Measurements from ENCODE around the gene BABAM1.

The BABAM1 gene

DNA sequence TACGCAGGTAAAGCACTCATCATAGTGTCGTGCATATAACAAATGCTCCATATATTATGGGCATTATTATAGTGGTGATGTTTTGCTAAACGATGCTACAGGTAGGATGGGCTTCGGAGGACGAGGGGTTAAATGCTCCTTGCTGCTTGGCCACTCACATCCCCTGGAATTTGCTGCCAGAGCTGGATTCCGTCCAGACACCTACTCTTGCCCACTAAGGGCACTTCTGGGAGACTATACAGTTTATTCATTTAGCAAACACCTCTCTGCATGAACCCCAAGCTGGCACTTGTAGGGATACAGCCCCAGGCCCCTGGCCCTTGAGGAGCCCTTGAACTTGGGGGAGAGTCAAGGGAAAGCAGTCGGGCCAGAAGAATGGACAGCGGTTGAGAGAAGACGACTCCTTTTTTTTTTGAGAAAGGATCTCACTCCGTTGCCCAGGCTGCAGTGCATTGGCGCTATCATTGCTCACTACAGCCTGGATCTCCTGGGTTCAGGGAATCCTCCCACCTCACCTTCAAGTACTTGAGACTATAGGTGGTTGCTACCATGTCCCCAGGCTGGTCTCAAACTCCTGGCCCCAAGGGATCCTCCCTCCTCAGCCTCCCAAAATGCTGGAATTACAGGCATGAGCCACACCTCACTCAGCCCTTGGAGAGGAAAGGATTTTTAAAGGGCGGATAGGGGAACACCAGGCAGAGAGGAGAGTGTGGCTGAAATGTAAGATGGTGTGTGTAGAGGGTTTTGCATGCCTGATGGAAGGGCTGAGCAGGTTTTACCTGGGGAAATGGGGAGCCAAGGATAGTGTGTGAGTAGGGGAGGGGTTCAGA lies 37.4 kb downstream of the BABAM1 start:
- no peak for DNase-seq

DNA sequence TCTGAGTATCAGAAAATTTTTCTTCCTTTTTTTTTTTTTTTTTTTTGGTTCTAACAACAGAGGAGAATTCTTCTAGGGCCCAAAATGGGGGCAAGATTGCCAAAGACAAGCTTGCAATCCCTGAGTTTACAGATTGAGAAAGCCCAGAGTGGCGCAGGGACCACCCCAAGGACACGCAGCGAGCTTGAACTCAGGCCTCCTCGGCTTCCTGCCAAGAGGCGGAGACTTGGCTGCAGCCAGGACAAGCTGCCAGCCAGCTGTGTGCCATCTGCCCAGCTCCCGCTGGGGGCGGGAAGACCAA lies 37.9 kb downstream of the BABAM1 start:
- DNase-seq: no peak

DNA sequence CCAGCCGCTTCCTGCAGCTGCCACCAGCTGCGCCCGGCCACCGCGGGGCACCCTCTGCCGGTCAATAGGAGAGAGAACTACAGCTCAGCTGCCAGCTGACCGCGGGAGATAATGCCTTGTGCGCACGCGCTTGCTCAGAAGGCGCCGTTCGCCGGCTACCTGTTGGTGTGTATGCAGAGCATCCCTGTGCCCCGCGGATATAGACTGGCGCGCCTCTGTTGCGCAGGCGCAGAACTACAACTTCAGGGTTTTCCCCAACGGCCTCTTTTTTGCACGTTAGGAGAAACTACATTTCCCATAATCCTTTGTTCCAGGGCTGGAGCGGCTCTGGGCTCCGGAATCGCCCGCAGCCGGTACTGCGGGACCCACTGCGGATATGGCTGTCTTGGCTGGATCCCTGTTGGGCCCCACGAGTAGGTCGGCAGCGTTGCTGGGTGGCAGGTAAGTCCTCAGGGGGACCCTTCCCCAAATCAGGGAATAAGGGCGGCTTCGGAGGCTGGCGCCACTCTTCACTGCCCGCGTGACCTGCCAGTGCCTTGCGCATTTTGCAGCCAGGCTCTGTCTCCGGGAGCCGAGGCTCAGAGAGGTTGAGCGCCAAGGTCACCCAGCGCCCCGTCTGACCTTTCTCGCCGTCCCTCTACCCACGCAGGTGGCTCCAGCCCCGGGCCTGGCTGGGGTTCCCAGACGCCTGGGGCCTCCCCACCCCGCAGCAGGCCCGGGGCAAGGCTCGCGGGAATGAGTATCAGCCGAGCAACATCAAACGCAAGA lies 38.5 kb downstream of the BABAM1 start, which contains the start of gene MRPL34:
Gene MRPL34 (plus strand): TSS at position 356 of the 768 bp plus-strand sequence. CDS start 21 bp downstream, at position 377.
- peak; percentile 99 for DNase-seq

DNA sequence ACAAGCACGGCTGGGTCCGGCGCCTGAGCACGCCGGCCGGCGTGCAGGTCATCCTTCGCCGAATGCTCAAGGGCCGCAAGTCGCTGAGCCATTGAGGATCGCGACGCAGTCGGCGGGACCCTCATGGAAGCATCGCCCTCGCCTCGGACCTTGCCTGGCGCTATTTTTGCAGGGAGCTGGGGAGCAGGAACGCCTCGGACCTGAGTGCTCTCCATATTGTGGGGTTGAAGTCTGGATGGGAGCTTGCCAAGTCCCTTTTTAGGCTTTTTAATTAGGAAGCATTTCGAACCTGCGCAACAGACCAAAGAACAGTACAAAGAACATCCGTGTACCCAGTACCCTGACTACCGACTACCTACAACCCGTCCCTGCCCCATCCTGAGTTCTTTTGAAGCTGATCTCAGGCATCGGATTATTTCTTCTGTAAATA lies 39.1 kb downstream of the BABAM1 start:
- no peak for DNase-seq

DNA sequence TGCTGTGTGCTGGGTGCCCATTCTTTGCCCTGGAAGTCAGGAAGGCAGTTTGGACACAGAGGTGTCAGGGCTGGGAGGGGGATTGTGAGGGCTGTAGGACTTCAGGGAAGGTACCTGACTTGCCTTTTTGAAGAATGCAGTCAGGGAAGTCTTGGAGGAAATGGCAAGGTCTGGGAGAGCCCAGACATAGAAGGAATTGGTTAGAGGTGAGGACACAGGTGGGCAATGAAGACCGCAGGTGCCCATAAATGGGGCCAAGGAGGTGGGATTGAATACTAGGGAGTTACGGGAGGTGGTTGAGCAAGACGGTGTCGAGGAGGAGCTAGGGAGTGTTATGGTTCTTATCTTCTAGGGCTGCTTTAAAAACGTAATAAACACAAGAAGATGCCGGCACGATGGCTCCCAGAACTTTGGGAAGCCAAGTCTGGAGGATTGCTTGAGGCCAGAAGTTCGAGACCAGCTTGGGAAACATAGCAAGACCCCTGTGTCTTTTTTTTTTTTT lies 40.7 kb downstream of the BABAM1 start:
- DNase-seq: no peak

DNA sequence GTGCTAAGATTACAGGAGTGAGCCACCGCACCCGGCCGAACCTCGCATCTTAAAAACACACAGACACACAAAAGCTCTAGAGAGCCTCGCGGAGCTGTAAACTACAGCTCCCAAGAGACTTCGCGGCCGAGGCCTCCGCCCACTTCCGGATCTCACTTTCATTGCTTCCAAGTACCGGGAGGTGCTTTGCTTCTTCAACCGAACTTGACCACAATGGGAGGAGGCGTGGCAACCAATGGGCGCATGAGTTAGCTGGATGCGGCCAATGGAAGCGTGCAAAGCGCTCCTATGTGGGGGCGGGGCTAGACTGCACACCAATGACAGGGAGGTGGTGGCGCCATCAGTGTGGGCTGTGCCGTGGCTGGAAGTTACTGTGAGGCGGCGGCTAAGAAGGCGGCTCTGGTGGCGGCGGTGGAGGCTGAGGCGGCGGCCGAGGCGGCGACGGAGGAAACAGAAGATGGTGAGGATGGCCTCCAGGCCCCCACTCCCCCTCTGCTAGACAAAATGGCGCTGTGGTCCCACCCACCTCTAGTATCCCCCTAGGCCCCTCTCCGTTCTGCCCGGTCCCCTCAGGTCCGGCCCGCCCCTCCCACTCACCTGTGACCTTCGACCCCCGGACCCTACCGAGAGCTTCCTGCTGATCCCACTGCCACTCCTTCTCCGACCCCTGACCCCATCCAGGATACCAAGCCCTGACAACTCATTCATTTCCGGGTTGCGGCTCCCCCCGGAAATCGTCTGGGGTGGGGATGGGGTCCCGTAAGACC lies 42.1 kb downstream of the BABAM1 start, which contains the start of gene DDA1:
Gene DDA1 (plus strand): TSS at position 366 of the 767 bp plus-strand sequence. CDS start 92 bp downstream, at position 458.
- peak; percentile 100 for DNase-seq

DNA sequence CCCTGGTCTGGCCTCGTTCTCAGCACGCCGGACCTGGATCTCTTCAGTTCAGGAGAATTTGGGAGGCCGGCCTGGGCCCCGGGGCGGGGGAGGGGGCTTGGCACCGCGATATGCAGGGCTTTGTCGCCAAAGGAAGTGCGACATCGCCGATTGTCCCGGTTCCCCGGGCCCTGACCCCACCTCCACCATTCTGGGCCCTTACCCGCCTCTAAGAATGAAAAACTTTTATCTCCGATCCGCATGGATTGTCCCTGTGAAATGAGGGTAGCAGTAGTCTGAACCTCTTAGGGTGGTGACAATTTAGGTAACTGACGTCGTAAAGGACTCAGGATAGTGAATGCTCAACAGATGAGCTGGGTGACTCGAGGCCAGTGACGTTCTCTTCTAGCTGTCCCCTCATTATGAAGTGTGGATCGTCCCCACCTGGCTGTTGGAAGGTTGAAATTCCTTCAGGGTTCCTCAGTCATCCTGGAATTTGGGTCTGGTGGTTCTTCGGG lies 42.8 kb downstream of the BABAM1 start:
- DNase-seq: no peak

DNA sequence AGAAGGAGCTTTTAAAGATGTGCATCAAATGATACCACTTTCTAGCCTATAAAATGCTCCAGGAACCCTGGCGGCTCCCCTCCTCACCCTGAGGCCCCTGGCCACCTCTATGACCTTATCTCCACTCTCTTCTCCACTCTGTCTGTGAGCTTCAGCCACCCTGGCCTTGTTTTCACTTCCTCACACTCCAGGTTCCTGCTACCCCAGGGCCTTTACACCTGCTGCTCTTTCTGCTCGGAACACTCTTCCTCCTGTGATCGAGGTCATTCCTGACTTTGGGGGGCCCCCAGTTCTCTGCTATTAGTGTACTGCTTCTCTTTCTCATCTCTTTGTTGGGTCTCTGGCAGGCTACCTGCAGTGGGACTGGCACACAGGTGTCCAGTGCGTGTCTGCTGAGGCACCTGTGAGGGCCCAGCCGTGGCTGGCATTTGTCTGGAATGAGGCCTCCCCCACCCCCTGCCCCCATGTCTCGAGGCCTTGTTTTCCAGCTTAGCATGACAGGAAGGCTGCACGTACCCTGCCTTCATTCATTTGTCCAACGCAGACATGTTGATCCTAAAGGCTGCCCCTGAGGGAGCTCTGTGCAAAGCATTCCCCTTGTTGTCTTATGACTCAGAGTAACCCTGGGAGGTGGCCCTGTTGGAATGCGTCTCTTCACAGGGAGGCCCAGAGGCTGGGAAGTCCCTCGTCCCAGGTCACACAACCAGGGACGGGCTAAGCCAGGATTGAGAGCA lies 44.4 kb downstream of the BABAM1 start:
- peak; percentile 47 for DNase-seq

DNA sequence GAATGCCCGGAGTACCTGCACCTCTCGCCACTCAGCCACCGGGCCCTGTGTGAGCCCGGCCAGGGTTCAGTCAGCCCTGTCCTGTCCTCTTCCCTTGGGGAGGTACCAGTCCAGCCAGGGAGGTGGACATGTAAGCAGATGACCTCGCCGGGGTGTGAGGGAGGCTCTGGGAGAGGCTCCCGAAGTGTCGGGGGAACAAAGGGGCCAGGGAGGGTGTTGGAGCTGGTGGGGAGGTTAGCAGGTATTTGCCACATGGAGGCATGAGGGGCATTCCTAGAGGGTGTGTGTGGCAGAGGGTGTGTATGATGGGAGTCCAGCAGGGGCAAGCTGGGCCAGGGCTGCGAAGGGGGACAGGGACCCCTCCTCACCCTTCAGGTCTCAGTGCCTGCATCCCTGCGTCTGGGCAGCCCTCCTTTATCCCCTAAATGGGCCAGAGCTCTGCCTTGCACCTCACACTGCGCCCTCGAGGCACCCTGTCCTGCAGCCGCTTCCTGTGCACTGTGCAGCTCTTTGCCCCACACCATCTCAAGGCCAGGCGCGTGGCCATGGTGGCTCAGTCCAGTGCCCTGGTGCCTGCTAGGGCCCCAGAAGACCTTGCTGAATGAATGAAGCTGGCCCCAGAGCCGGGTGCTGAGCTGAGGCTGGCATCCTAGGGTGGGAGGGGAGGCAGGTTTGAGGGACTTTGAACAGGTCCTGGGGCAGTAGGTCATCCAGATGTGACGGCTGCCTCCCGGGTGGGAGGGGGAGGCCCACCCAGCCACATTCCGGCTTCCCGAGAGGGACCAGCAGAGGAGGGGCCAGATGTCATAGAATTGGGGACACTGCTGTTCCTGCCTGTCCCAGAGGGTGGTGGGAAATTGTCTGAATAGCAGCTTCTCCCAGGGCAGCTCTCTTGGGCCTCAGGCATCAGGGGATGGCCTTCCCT lies 45.2 kb downstream of the BABAM1 start:
- no peak for DNase-seq

DNA sequence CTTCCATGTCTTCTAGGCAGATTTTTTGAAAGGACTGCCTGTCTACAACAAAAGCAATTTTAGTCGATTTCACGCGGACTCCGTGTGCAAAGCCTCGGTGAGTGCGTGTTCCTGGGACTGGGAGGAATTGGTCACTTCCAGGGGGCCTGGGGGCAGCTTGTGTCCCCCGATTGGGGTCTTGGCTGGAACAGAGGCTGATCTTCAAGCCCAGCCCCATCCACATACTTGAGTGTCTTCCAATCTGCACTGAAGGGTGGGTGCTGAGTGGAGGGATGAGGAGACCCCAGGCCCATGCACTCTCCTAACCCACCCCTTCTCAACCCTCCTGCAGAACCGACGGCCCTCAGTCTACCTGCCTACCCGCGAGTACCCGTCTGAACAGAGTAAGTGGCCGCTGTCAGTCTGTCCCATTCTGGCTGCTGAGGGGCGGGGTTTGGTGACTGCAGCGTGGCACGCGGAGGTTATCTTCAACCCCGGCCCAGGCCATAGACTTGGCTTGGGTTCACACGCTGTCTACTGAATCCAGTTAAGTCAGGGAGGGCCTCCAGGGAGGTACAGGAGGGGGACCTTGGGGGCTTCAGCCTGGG lies 46.9 kb downstream of the BABAM1 start:
- no peak for DNase-seq

DNA sequence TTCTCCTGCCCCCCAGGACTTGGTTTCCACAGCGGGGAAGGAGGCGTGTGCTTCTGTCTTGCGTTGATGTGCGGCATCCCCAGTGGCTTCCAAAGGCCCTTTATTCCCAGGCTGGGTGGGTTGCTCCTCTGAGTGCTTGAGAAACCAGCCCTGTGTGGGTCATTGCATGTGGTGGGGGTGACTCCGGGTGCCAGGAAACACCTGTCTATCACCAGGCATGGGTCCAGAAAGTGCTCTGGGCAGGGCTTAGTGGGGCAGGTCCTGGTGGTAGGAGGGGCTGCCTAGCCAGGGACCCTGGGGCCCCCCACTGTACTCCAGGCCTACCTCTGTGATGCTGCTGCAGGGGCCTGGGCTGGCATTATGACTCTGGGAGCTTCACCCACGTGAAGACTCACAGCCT lies 51.7 kb downstream of the BABAM1 start:
- no peak for DNase-seq

DNA sequence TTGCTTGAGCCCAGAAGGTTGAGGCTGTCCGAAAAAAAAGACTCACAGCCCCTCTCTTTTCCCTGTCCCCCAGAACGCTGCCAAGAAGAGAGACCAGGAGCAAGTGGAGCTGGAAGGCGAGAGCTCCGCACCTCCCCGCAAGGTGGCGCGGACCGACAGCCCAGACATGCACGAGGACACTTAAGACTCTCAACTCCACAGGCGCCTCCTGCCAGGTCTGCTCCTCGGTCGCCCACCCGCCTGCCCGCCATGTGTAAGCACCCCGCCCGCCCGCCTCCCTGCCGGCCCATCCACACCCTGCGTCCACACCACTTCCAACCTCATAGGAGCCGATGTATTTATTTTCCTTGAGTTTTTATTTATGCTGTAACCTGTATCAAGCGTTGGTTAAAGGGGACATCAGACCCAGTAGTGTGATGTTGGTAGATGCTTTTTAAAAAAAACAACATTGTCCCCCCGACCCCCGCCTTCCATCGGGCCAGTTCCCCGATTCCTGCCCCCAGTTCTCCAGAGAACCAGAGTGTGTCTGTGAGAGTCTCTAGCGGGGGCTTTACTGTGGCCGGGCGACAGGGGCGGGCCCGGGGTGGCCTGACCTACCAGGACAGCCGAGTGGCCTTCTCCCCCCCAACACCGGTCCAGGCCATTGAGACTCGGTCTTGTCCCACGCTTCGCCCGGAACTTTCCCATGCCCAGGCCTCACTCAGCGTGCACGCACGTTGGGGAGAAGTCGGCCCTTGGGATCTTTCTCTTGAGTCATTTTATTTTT lies 52.4 kb downstream of the BABAM1 start:
- DNase-seq: no peak

DNA sequence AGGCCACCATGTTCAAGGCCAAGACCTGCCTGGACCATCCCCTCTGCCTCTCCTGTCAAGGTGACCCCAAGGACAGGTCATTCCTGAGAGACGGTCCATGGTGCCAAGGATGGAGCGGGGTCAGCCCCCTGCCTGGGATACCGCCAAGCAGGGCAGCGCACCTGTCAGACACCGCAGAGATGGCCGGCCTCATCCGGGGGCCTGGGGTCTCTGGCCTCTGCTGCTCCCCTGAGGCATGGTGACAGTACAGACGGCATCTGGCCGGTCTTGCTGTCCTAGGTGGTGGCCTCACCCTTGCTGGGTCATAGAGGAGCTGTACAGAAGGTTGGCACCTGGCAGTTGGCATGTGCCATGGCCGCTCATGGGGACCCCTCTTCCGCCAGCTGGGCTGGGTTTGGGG lies 53.2 kb downstream of the BABAM1 start:
- DNase-seq: no peak

DNA sequence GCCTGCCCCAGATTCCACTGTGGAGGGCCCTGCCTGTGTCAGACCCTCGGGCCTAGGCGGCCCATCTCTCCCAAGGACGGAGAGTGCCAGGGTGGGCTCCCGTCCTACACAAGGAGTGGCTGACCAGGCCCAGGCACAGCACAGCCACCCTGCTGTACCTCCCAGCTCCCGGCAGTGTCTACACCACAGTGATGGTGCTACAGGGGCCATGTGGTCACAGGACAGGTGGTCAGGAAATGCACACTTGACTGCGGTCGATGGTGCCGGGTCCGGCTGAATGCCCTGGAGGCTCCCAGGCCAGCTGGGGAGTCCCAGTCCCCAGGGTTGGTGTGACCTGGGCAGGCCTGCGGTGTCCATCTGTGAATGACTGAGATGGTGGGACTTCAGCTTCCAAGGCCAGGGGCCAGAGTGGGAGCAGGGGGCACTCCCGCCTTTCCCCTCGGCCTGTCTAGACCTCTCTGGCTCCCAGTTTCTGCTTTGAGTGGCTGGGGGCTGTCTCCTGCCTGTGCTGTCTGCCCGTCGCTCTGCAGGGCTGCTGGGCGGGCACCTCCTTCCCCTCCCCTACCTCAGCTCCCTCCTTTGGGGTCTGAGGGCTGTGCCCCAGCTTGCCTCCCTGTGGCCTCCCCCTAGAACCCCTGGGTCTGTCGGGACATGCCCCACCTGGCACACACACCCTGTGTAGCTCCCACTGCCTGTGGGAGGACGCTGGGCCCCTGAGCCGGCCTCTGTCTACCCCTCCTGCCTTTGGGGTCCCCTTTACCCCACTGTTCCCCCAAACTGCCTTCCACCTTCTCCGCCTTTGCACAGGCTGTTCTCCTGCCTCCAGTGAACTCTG lies 54.6 kb downstream of the BABAM1 start:
- no peak for DNase-seq

DNA sequence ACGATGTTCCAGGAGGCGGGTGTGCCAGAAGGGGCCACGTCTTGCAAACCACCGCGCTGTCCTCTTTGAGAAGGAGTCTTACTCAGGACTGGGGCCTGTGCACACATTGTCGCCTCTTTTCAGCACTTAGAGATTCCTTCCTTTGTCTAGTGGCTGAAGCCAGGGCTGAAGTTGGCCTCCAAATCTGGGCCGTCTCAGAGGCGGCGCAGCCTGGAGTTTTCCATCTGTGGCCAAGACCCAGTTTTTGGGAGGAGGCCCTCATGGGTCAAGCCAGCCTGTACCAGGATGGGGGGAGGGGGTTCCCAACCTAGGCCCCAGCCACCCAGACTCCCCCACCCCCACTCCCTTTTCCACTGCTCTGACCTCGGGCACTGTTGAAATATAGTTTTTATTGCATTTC lies 55.6 kb downstream of the BABAM1 start:
- no peak for DNase-seq

DNA sequence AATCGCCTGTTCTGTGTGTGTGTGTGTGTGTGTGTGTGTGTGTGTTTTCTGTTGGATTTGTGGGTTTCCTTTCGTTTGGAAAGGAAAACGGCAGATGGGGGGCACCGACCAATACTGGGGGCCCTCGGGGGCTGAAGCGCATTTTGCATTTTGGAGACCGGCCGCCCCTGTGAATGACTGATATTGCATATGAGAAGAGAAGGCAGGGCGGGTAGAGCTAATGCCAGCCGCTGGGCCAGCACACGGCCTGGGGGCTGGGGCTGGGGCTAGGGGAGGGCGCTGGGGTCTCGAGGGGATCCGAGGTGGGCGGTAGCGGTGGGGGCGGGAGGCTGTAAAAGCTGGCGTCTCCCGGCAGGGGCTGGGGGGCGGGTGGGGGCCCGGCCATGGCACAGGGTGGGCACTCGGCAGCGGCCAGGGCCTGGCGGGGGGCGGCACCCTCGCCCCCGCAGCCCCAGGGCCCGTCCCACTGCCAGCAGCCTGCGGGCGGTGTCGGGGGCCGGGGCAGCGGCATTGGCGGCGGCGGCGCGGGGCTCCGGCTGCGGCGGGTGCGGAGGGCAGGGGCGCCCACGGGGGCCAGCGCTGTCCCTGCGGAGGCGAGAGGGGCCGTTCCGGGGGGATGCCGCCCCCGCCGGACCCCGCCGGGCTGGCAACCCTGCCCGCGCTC lies 56.2 kb downstream of the BABAM1 start:
- no peak for DNase-seq

DNA sequence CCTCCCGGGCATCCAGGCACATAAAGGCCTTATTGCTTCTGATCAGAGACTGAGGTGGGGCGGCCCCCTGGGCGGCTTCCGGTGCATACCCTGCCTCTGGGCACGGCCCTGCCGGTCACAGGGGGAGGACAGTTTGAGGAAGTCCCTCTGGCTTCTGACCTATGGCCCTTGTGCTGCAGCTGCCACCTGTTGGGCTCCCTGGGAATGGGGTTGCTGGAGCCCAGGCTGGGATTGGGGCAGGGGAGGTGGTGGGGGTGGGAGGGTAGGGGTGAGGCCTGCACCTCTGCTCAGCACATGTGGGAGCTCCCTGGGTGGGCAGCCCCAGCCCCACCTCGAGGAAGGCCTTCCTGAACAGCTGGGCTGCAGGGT lies 56.7 kb downstream of the BABAM1 start:
- no peak for DNase-seq

DNA sequence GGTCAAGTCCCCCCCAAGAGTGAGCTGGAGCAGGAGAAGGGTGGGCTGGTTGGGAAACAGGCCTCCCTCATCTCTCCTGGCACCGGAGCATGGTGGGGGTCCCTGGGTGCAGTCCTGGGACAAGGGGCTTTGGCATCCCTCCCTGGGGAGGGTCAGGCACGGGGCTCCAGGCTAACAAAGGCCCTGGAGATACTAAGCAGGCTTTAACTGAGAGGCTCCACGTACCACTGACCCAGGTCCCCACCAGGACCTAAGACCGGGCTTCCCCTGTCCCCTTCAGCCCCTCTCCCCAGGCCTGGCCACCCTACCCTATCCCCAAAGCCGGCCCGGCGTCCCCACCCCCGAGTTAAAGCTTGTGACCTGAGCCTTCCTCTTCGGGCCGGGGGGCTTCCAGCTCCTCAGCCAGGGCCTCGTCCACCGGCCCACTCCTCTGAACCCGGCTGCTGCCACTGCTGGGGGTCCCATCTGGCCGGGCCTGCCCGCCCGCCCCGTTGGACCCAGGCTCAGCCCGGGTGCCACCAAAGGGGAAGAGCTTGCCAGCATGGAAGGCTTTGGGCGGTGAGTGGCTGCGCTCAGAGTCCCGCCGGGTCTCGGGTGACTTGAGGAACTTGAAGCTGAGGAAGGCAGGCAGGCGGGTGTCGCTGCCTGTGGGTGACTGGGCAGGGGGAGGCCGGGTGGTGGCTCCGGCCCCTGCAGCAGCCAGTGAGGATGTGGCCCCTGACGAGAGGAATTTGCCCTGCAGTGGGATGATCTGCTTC lies 57.3 kb downstream of the BABAM1 start:
- DNase-seq: no peak

All from HCEC 1CT (cell line).